ENCODE results near the gene ABCA2. TPM values are rescaled to one million over a fixed set of nuclear protein-coding genes. Genes with fewer than 3 reads are reported as not detected.

The ABCA2 gene
- total RNA-seq, 2 donors from 2014 or later, result 37.2 to 60.5 TPM

DNA sequence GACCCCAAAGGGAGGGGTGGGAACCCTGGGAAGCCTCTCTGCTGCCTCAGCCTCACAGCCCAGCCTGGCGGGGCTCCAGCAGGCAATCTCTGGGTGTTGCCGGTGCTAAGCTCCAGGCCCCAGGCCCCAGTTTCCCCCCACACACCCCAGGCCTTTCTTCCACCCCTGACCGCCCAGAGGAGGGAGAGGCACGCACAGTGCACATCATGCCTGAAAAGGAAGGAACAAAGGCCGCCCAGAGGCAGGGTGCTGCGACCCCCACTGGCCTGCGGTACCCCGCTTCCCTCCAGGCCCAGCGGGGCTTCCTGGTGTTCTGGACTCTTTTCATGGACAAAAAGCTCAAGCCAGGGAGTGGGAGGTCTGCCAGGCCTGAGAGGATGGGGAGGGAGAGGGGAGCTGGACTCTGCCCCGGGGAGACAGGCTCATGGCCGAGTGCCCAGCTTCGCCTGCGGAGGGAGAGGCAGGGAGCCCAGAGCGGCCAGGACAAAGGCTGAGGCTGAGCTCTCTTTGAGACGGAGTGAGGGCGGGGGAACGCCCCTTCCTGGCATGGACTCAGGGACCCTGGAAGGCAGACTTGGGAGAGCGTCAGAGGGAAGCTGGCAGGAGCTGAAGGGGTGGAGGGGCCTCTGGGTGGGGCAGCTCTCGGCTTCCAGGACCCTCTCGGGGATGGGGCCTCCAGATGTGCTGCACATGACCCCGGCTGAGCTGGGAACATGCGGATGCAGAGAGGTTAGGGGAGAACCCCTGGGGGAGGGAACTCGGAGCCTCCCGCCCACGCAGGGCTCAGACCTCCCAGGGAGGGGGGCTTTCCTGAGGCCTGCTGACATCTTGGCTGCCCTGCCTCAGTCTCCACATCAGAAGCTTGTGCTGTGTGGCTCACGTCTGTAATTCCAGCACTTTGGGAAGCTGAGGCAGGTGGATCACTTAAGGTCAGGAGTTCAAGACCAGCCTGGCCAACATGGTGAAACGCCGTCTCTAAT, 27.6 kb upstream of the ABCA2 start:
- H3K27me3 ChIP-seq (replicated peaks; ENCODE audit: insufficient read depth), result peaks cover 8% of the 10 kb centered on the region
- no peak for DNase-seq (ENCODE audit: low spot score)
- no peaks in the 10 kb centered on the region for H3K9me3 ChIP-seq
- TF ChIP-seq, protein P1, sequence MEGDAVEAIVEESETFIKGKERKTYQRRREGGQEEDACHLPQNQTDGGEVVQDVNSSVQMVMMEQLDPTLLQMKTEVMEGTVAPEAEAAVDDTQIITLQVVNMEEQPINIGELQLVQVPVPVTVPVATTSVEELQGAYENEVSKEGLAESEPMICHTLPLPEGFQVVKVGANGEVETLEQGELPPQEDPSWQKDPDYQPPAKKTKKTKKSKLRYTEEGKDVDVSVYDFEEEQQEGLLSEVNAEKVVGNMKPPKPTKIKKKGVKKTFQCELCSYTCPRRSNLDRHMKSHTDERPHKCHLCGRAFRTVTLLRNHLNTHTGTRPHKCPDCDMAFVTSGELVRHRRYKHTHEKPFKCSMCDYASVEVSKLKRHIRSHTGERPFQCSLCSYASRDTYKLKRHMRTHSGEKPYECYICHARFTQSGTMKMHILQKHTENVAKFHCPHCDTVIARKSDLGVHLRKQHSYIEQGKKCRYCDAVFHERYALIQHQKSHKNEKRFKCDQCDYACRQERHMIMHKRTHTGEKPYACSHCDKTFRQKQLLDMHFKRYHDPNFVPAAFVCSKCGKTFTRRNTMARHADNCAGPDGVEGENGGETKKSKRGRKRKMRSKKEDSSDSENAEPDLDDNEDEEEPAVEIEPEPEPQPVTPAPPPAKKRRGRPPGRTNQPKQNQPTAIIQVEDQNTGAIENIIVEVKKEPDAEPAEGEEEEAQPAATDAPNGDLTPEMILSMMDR (IDR thresholded peaks at IDR 0.05), result no peak
- H3K4me1 ChIP-seq (ENCODE audit: control insufficient read depth in 1 of 2, low read depth in 2 of 2), result peaks cover 7 to 23% of the 10 kb centered on the region in 2 donors
- H3K4me3 ChIP-seq, result no peak overlapping the region
- ATAC-seq (ENCODE audit: insufficient number of reproducible peaks, low FRiP score, low read depth), result no peak
- H3K36me3 ChIP-seq, result no peaks in the 10 kb centered on the region
- no peak overlapping the region for H3K27ac ChIP-seq

DNA sequence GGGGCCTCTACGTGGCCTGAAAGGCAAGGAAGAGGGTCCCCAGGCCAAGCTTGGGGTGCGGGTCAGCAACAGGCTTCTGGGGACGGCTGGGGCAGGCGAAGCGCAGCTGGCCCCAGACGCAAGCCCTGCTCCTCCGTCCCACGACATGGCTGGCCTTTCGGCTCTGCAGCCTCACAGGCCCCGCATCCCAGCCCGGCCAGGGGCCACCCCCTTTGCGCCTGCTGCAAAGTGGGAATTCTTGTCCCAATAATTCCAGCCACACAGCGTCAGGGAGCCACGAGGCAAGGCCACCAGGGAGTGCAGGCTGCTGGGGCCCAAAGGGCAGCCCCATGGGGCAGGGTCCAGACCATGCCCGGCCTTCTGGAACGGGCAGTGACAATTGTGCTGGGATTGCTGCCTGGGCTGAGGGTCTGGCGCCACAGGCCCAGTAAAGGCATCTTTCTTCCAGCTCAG, 26.9 kb upstream of the ABCA2 start:
- Histone ChIP-seq H3K27ac (no peak overlapping the region), H3K4me1 (ENCODE audit: control insufficient read depth in 1 of 2, low read depth in 2 of 2) (peaks cover 7 to 23% of the 10 kb centered on the region in 2 donors), H3K27me3 (replicated peaks; ENCODE audit: insufficient read depth) (peaks cover 8% of the 10 kb centered on the region), H3K4me3 (no peak overlapping the region), H3K36me3 (no peaks in the 10 kb centered on the region), H3K9me3 (no peaks in the 10 kb centered on the region)
- TF ChIP-seq, protein P1 (IDR thresholded peaks at IDR 0.05), result no peak
- DNase-seq (ENCODE audit: low spot score) (no peak), ATAC-seq (ENCODE audit: insufficient number of reproducible peaks, low FRiP score, low read depth) (no peak)

- H3K27ac ChIP-seq, result no peak within 1 kb of the TSS
- H3K36me3 ChIP-seq, result no peaks in the 10 kb centered on the region
- TF ChIP-seq, protein P1 (IDR thresholded peaks at IDR 0.05), result no peak
- peaks cover 14% of the 10 kb centered on the region for H3K27me3 ChIP-seq (replicated peaks; ENCODE audit: insufficient read depth)
- no peaks in the 10 kb centered on the region for H3K9me3 ChIP-seq
- ATAC-seq (ENCODE audit: insufficient number of reproducible peaks, low FRiP score, low read depth) (no peak), DNase-seq (ENCODE audit: low spot score) (no peak)
- H3K4me3 ChIP-seq, result peak within 1 kb of the TSS; percentile 48
- peaks cover 7 to 23% of the 10 kb centered on the region in 2 donors for H3K4me1 ChIP-seq (ENCODE audit: control insufficient read depth in 1 of 2, low read depth in 2 of 2)
Observed at GRCh38 chr9:137053944-137054931, 26.2 kb upstream of the ABCA2 start, which contains the start of gene ENTPD2. ENTPD2 (minus strand) TSS chr9:137054061; CDS start chr9:137053997, 64 bp downstream.

GRCh38 chr9:137052998-137053943, 25.2 kb upstream of the ABCA2 start:
- H3K36me3 ChIP-seq, result no peaks in the 10 kb centered on the region
- ATAC-seq (ENCODE audit: insufficient number of reproducible peaks, low FRiP score, low read depth) (no peak), DNase-seq (ENCODE audit: low spot score) (no peak)
- peaks cover 17% of the 10 kb centered on the region for H3K27me3 ChIP-seq (replicated peaks; ENCODE audit: insufficient read depth)
- peaks cover 7 to 23% of the 10 kb centered on the region in 2 donors for H3K4me1 ChIP-seq (ENCODE audit: control insufficient read depth in 1 of 2, low read depth in 2 of 2)
- TF ChIP-seq, protein P1 (IDR thresholded peaks at IDR 0.05), result no peak
- H3K4me3 ChIP-seq, result peak overlapping the region; percentile 48
- H3K27ac ChIP-seq, result no peak overlapping the region
- no peaks in the 10 kb centered on the region for H3K9me3 ChIP-seq

Data from thoracic aorta (tissue), 2 donors.